Endothelial cell of umbilical vein (primary cell): ENCODE measurements around the gene APOL4. TPM values are rescaled to one million over a fixed set of nuclear protein-coding genes. Genes with fewer than 3 reads are reported as not detected.

Source experiments
- BruUV-seq: library from RNA; stranded (reverse); fragments of 400-500 nt; replicated peaks from 2 replicates; lab custom pipeline; 2021; lab: Mats Ljungman, UMichigan
- CTCF ChIA-PET: fragments of 300-600, 350-600 bp; sonication (Branson Sonifier 250); formaldehyde crosslinking; loops from one replicate; lab custom pipeline; 2021; ENCODE audit warnings: antibody characterized with exemption, inconsistent platforms; lab: Charles Lee
- POLR2A ChIA-PET: fragments of 300-600, 350-600 bp; sonication (Branson Sonifier 250); formaldehyde crosslinking; loops from one replicate; lab custom pipeline; 2021; ENCODE audit warnings: antibody characterized with exemption, inconsistent platforms; lab: Charles Lee
- DNase-seq: peaks from one replicate; pipeline ENCODE4 v3.0.0-alpha.2; 2011; ENCODE audit warnings: low read depth, low spot score
- FAIRE-seq: peaks from 2 replicates; lab custom pipeline; 2011; peaks lifted over from hg19 to GRCh38; lab: Jason Lieb, UNC
- H2AFZ ChIP-seq: 2 replicates; pipeline ENCODE4 v1.6.0; 2012; ENCODE audit warnings: low read depth, low read length, control low read depth, inconsistent platforms
- H3K27ac ChIP-seq: 2 replicates; pipeline ENCODE4 v1.5.1; 2011; ENCODE audit warnings: low read depth, mild to moderate bottlenecking, control low read depth, low read length, moderate library complexity; ENCODE audit not compliant: insufficient read depth
- H3K27me3 ChIP-seq, 2 experiments: 2 replicates each; pipeline versions ENCODE4 v1.6.0 to v1.6.1; 2011; ENCODE audit warnings: low read length in 2 of 2, mixed read lengths in 1 of 2; ENCODE audit not compliant: control insufficient read depth in 2 of 2, insufficient read depth in 2 of 2
- H3K36me3 ChIP-seq, 2 experiments: 2 replicates in 1 of 2; 3 replicates in 1 of 2; pipeline ENCODE4 v1.5.1; 2011; ENCODE audit warnings: low read length in 2 of 2, mild to moderate bottlenecking in 1 of 2, moderate library complexity in 1 of 2; ENCODE audit not compliant: control insufficient read depth in 2 of 2, insufficient read depth in 2 of 2; ENCODE audit errors: extremely low read depth in 1 of 2
- H3K4me1 ChIP-seq: 3 replicates; pipeline ENCODE4 v1.5.1; 2011; ENCODE audit warnings: mild to moderate bottlenecking, low read length; ENCODE audit not compliant: control insufficient read depth, insufficient read depth; ENCODE audit errors: extremely low read depth
- H3K4me2 ChIP-seq: 2 replicates; pipeline ENCODE4 v1.6.1; 2011; ENCODE audit warnings: low read length, control low read depth, mixed read lengths; ENCODE audit not compliant: insufficient read depth
- H3K4me3 ChIP-seq, 3 experiments: fragments of 200-600 bp in 1 of 3; sonication (generic), shearing (Covaris generic) in 1 of 3; replicated peaks in 1 of 3; 2 replicates each; pipeline ENCODE4 v1.5.1; 2011 to 2016; ENCODE audit warnings: control low read depth in 3 of 3, low read length in 3 of 3, mild to moderate bottlenecking in 2 of 3, inconsistent platforms in 1 of 3, low read depth in 1 of 3, moderate library complexity in 1 of 3; ENCODE audit not compliant: insufficient read depth in 1 of 3
- H3K79me2 ChIP-seq: 2 replicates; pipeline ENCODE4 v1.6.0; 2012; ENCODE audit warnings: low read length, inconsistent platforms; ENCODE audit not compliant: control insufficient read depth, insufficient read depth
- H3K9ac ChIP-seq: replicated peaks from 2 replicates; pipeline ENCODE3; 2011; ENCODE audit warnings: low read length, control low read depth; ENCODE audit not compliant: insufficient read depth; ENCODE audit errors: extremely low read depth
- H3K9me1 ChIP-seq: replicated peaks from 3 replicates; pipeline ENCODE4 v1.6.0; 2011; ENCODE audit warnings: mild to moderate bottlenecking, low read length; ENCODE audit not compliant: control insufficient read depth, insufficient read depth; ENCODE audit errors: extremely low read depth
- H3K9me3 ChIP-seq: replicated peaks from 2 replicates; pipeline ENCODE4 v1.5.1; 2012; ENCODE audit warnings: low read length, inconsistent platforms; ENCODE audit not compliant: control insufficient read depth, insufficient read depth
- H4K20me1 ChIP-seq: replicated peaks from 2 replicates; pipeline ENCODE3; 2011; ENCODE audit warnings: mild to moderate bottlenecking, low read length; ENCODE audit not compliant: control insufficient read depth, insufficient read depth; ENCODE audit errors: extremely low read depth
- CTCF ChIP-seq, 2 donors: IDR thresholded peaks; 1 replicate in 1 of 2; 2 replicates in 1 of 2; pipeline ENCODE4 v1.5.1; 2011; ENCODE audit warnings: low read length in 2 of 2, mild to moderate bottlenecking in 2 of 2, moderate library complexity in 2 of 2, control low read depth in 1 of 2, inconsistent platforms in 1 of 2, low read depth in 1 of 2; ENCODE audit not compliant: insufficient read depth in 1 of 2; ENCODE audit errors: extremely low read depth in 1 of 2
- EZH2 ChIP-seq: IDR thresholded peaks from 2 replicates; pipeline ENCODE4 v1.6.1; 2012; ENCODE audit warnings: borderline replicate concordance, low read depth, mild to moderate bottlenecking, moderate library complexity, low read length, inconsistent platforms; ENCODE audit not compliant: severe bottlenecking
- FOS ChIP-seq: IDR thresholded peaks from 2 replicates; pipeline ENCODE4 v1.6.1; 2011; ENCODE audit warnings: mild to moderate bottlenecking, low read length, moderate library complexity, borderline replicate concordance; ENCODE audit not compliant: insufficient read depth
- GATA2 ChIP-seq: IDR thresholded peaks from 2 replicates; pipeline ENCODE4 v1.7.0; 2011; ENCODE audit warnings: low read depth, mild to moderate bottlenecking, moderate library complexity, mixed read lengths, low read length; ENCODE audit not compliant: insufficient read length, insufficient read depth
- JUN ChIP-seq: IDR thresholded peaks from 2 replicates; pipeline ENCODE4 v1.6.1; 2011; ENCODE audit warnings: borderline replicate concordance, low read depth; ENCODE audit not compliant: insufficient read length, insufficient read depth
- MAX ChIP-seq: IDR thresholded peaks from 2 replicates; pipeline ENCODE4 v1.6.1; 2011; ENCODE audit not compliant: insufficient read depth, insufficient read length
- MYC ChIP-seq: IDR thresholded peaks from one replicate; pipeline ENCODE4 v1.6.1; 2011; ENCODE audit warnings: mild to moderate bottlenecking, low read depth, low read length
- POLR2A ChIP-seq: IDR thresholded peaks from 2 replicates; pipeline ENCODE4 v1.6.1; 2012; ENCODE audit warnings: low read depth, mild to moderate bottlenecking, control low read depth, low read length
- POLR2AphosphoS5 ChIP-seq: IDR thresholded peaks from 2 replicates; pipeline ENCODE4 v1.6.1; 2012; ENCODE audit warnings: low read depth, mild to moderate bottlenecking, control low read depth, low read length, moderate library complexity; ENCODE audit not compliant: insufficient read depth
- dilution Hi-C: fragments of 300-500 bp; cut with MboI; formaldehyde crosslinking; loops from one replicate; pipeline ENCODE4 v1.15.0; 2019; ENCODE audit warnings: low sequenced_read_pairs; ENCODE audit not compliant: extremely low pct_ligation_motif_present
- intact Hi-C: fragments of 100-400 bp; cut with micrococcal nuclease; formaldehyde crosslinking; loops from one replicate; pipeline ENCODE4 v1.10.0; 2022
- polyA plus RNA-seq, 4 experiments: library from polyadenylated mRNA; depleted of rRNA in 3 of 4; stranded (reverse) in 3 of 4; unstranded in 1 of 4; fragments of >200 nt; gene quantifications; 2 replicates each; pipeline versions ENCODE4 v1.2.1 to v1.2.3, GENCODE V29; 2011 to 2012; ENCODE audit warnings: missing spikeins in 1 of 4
- total RNA-seq: library from RNA; stranded (reverse); gene quantifications from 2 replicates; pipeline ENCODE4 v1.2.3, GENCODE V29; 2021

Gene APOL4
- total and polyA plus RNA-seq, 2 donors (not counting 3 experiments of a cell fraction or from before 2014, with no cell fraction given): 0.33 to 0.97 TPM

- intact Hi-C loops (no loop called here), dilution Hi-C loops (no loop called here)
- Histone ChIP-seq H3K27me3 (peaks cover 3 to 7% of the 10 kb centered on the region in 2 experiments), H3K4me1 (no peaks in the 10 kb centered on the region), H3K27ac (no peak overlapping the region), H4K20me1 (no peaks in the 10 kb centered on the region), H3K36me3 (no peaks in the 10 kb centered on the region), H3K9me1 (no peaks in the 10 kb centered on the region), H3K9ac (no peak overlapping the region), H3K79me2 (no peaks in the 10 kb centered on the region), H3K9me3 (no peaks in the 10 kb centered on the region), H3K4me2 (no peak overlapping the region), H2AFZ (no peak overlapping the region), H3K4me3 (no peak overlapping the region)
- DNase-seq: no peak
- CTCF ChIA-PET: interaction anchor here (1.1 kb wide), 1 partner anchor 22 kb away, joined by 3 read pairs; no protein-coding TSS in a partner anchor
- TF ChIP-seq POLR2A (no peak), GATA2 (no peak), EZH2 (no peak), CTCF (IDR thresholded peaks at IDR 0.05; ENCODE audit: extremely low read depth in 1 of 2, insufficient read depth in 1 of 2, low read depth in 1 of 2, low read length in 2 of 2) (no peak)
- POLR2A ChIA-PET: no interaction called here
- BruUV-seq: no TSS peak
- no peak for FAIRE-seq
Observed at GRCh38 chr22:36166518-36167220, 34.9 kb downstream of the APOL4 start.

GRCh38 chr22:36166086-36166485, 35.5 kb downstream of the APOL4 start:
- no peaks in the 10 kb centered on the region for H3K9me1 ChIP-seq
- no peaks in the 10 kb centered on the region for H3K9me3 ChIP-seq
- DNase-seq (no peak), FAIRE-seq (no peak)
- dilution Hi-C loops: no loop called here
- H3K79me2 ChIP-seq: no peaks in the 10 kb centered on the region
- intact Hi-C loops: no loop called here
- H3K4me1 ChIP-seq: no peaks in the 10 kb centered on the region
- ChIA-PET POLR2A (no interaction called here), CTCF (interaction anchor here (1.1 to 1.4 kb wide), 2 partner anchors 21 to 100 kb away, joined by 3 read pairs; no protein-coding TSS in a partner anchor)
- H3K27ac ChIP-seq: no peak overlapping the region
- no TSS peak for BruUV-seq
- H2AFZ ChIP-seq: no peak overlapping the region
- H4K20me1 ChIP-seq: no peaks in the 10 kb centered on the region
- TF ChIP-seq JUN: no peak
- TF ChIP-seq CTCF (IDR thresholded peaks at IDR 0.05; ENCODE audit: extremely low read depth in 1 of 2, insufficient read depth in 1 of 2, low read depth in 1 of 2, low read length in 2 of 2): no peak
- TF ChIP-seq MAX: no peak
- TF ChIP-seq GATA2: no peak
- no peak for TF ChIP-seq EZH2
- TF ChIP-seq POLR2AphosphoS5: no peak
- TF ChIP-seq MYC: no peak
- TF ChIP-seq FOS: no peak
- TF ChIP-seq POLR2A: no peak
- no peak overlapping the region for H3K9ac ChIP-seq
- H3K4me3 ChIP-seq: no peak overlapping the region
- H3K36me3 ChIP-seq: no peaks in the 10 kb centered on the region
- H3K27me3 ChIP-seq: peaks cover 3 to 7% of the 10 kb centered on the region in 2 experiments
- H3K4me2 ChIP-seq: no peak overlapping the region
